WTC11 (cell line): Measurements from ENCODE around the gene CDK17. TPM values are rescaled to one million over a fixed set of nuclear protein-coding genes. Genes with fewer than 3 reads are reported as not detected.

ENCODE experiments used
- ATAC-seq: fragments of 200-7000 bp; cut with Tn5 transposase; 2 replicates; pipeline ENCODE4 v1.10.0; 2021; ENCODE audit warnings: mild to moderate bottlenecking, moderate library complexity
- CTCF ChIA-PET: fragments of 300-600 bp; sonication (Branson Sonifier 250); formaldehyde crosslinking; loops from one replicate; lab custom pipeline; 2021; ENCODE audit warnings: antibody characterized with exemption; lab: Charles Lee
- POLR2A ChIA-PET: fragments of 350-600 bp; sonication (Branson Sonifier 250); formaldehyde crosslinking; loops from one replicate; lab custom pipeline; 2021; ENCODE audit warnings: antibody characterized with exemption; lab: Charles Lee
- DNase-seq: peaks from one replicate; pipeline ENCODE4 v3.0.0; 2021; ENCODE audit warnings: low spot score
- H3K27ac Mint-ChIP-seq: 2 replicates; pipeline ENCODE4 v1.8.0; 2021; ENCODE audit warnings: mixed read lengths
- H3K27me3 Mint-ChIP-seq: 2 replicates; pipeline ENCODE4 v1.8.0; 2021; ENCODE audit warnings: low read depth, mild to moderate bottlenecking, moderate library complexity, mixed read lengths
- H3K36me3 Mint-ChIP-seq: 2 replicates; pipeline ENCODE4 v1.8.0; 2021; ENCODE audit warnings: mixed read lengths
- H3K4me1 Mint-ChIP-seq: 2 replicates; pipeline ENCODE4 v1.8.0; 2022; ENCODE audit warnings: mixed read lengths
- H3K4me3 Mint-ChIP-seq: 2 replicates; pipeline ENCODE4 v1.8.0; 2021; ENCODE audit warnings: mild to moderate bottlenecking, moderate library complexity, mixed read lengths
- H3K9me3 Mint-ChIP-seq: 2 replicates; pipeline ENCODE4 v1.8.0; 2021; ENCODE audit warnings: mixed read lengths
- ELF4 ChIP-seq: sonication (generic); formaldehyde crosslinking; IDR thresholded peaks from 2 replicates; pipeline ENCODE4 v1.8.1; 2022; ENCODE audit warnings: low read depth, mild to moderate bottlenecking, moderate library complexity, missing genetic modification reagents
- FOXK1 ChIP-seq: sonication (generic); formaldehyde crosslinking; IDR thresholded peaks from 2 replicates; pipeline ENCODE4 v1.8.0; 2022; ENCODE audit warnings: mild to moderate bottlenecking, moderate library complexity, missing genetic modification reagents
- GABPB1 ChIP-seq: sonication (generic); formaldehyde crosslinking; IDR thresholded peaks from 2 replicates; pipeline ENCODE4 v1.8.1; 2023; ENCODE audit warnings: mild to moderate bottlenecking, missing genetic modification reagents
- GRHL2 ChIP-seq: fragments of 250-450 bp; sonication (Bioruptor Pico); IDR thresholded peaks from 2 replicates; pipeline ENCODE4 v1.8.0; 2022; ENCODE audit warnings: mild to moderate bottlenecking, moderate library complexity; ENCODE audit not compliant: insufficient replicate concordance, severe bottlenecking
- HMGA2 ChIP-seq: fragments of 250-450 bp; sonication (Bioruptor Pico); IDR thresholded peaks from 2 replicates; pipeline ENCODE4 v1.4.0; 2021; ENCODE audit warnings: mild to moderate bottlenecking, moderate library complexity
- JAZF1 ChIP-seq: fragments of 250-450 bp; sonication (Bioruptor Pico); IDR thresholded peaks from 2 replicates; pipeline ENCODE4 v1.9.0; 2021; ENCODE audit warnings: moderate library complexity, mild to moderate bottlenecking, inconsistent platforms
- KAT7 ChIP-seq: sonication (generic); formaldehyde crosslinking; IDR thresholded peaks from 2 replicates; pipeline ENCODE4 v1.8.1; 2023; ENCODE audit warnings: missing genetic modification reagents, mild to moderate bottlenecking, borderline replicate concordance
- MXD4 ChIP-seq: fragments of 250-450 bp; sonication (Bioruptor Pico); IDR thresholded peaks from 2 replicates; pipeline ENCODE4 v1.8.0; 2021; ENCODE audit warnings: mild to moderate bottlenecking, moderate library complexity, borderline replicate concordance
- SMAD3 ChIP-seq: sonication (generic); formaldehyde crosslinking; IDR thresholded peaks from 2 replicates; pipeline ENCODE4 v1.8.0; 2022; ENCODE audit warnings: missing genetic modification reagents, mild to moderate bottlenecking, borderline replicate concordance
- SMAD4 ChIP-seq: sonication (generic); formaldehyde crosslinking; IDR thresholded peaks from 2 replicates; pipeline ENCODE4 v1.8.0; 2022; ENCODE audit warnings: mild to moderate bottlenecking, missing genetic modification reagents
- SP1 ChIP-seq: sonication (generic); formaldehyde crosslinking; conservative IDR thresholded peaks from 2 replicates; pipeline ENCODE4 v1.8.1; 2022; ENCODE audit warnings: missing genetic modification reagents
- TCF7 ChIP-seq: sonication (generic); formaldehyde crosslinking; IDR thresholded peaks from 2 replicates; pipeline ENCODE4 v1.8.0; 2022; ENCODE audit warnings: mild to moderate bottlenecking, low read depth, missing genetic modification reagents, moderate library complexity
- TP53 ChIP-seq: sonication (generic); formaldehyde crosslinking; IDR thresholded peaks from 2 replicates; pipeline ENCODE4 v1.8.1; 2023; ENCODE audit warnings: mild to moderate bottlenecking, missing genetic modification reagents
- ZNF263 ChIP-seq: sonication (generic); formaldehyde crosslinking; IDR thresholded peaks from 2 replicates; pipeline ENCODE4 v1.8.1; 2022; ENCODE audit warnings: low read depth, mild to moderate bottlenecking, moderate library complexity, missing genetic modification reagents
- ZNF396 ChIP-seq: fragments of 250-450 bp; sonication (Bioruptor Pico); IDR thresholded peaks from 2 replicates; pipeline ENCODE4 v1.8.0; 2021; ENCODE audit warnings: mild to moderate bottlenecking, moderate library complexity, borderline replicate concordance
- total RNA-seq: library from RNA; stranded (reverse); gene quantifications from 3 replicates; pipeline ENCODE4 v1.2.3, GENCODE V29; 2021
- TF ChIP-seq, protein P1 (sequence below): sonication (generic); formaldehyde crosslinking; IDR thresholded peaks from 2 replicates; pipeline ENCODE4 v1.8.1; 2022; ENCODE audit warnings: mild to moderate bottlenecking, missing genetic modification reagents, moderate library complexity, borderline replicate concordance
- TF ChIP-seq, protein P2 (sequence below): sonication (generic); formaldehyde crosslinking; IDR thresholded peaks from 2 replicates; pipeline ENCODE4 v1.8.0; 2022; ENCODE audit warnings: mild to moderate bottlenecking, missing genetic modification reagents
- TF ChIP-seq, protein P3 (sequence below): sonication (generic); formaldehyde crosslinking; IDR thresholded peaks from 2 replicates; pipeline ENCODE4 v1.8.0; 2023; ENCODE audit warnings: mild to moderate bottlenecking, missing genetic modification reagents
- TF ChIP-seq, protein P4 (sequence below): fragments of 250-450 bp; sonication (Bioruptor Pico); IDR thresholded peaks from 2 replicates; pipeline ENCODE4 v1.8.0; 2021; ENCODE audit warnings: mild to moderate bottlenecking
- TF ChIP-seq, protein P5 (sequence below): sonication (generic); formaldehyde crosslinking; conservative IDR thresholded peaks from 2 replicates; pipeline ENCODE4 v1.8.1; 2023; ENCODE audit warnings: mild to moderate bottlenecking, low read depth, missing genetic modification reagents, moderate library complexity

CDK17 gene
- total RNA-seq, 1 experiment from 2014 or later = 20.0 TPM

DNA sequence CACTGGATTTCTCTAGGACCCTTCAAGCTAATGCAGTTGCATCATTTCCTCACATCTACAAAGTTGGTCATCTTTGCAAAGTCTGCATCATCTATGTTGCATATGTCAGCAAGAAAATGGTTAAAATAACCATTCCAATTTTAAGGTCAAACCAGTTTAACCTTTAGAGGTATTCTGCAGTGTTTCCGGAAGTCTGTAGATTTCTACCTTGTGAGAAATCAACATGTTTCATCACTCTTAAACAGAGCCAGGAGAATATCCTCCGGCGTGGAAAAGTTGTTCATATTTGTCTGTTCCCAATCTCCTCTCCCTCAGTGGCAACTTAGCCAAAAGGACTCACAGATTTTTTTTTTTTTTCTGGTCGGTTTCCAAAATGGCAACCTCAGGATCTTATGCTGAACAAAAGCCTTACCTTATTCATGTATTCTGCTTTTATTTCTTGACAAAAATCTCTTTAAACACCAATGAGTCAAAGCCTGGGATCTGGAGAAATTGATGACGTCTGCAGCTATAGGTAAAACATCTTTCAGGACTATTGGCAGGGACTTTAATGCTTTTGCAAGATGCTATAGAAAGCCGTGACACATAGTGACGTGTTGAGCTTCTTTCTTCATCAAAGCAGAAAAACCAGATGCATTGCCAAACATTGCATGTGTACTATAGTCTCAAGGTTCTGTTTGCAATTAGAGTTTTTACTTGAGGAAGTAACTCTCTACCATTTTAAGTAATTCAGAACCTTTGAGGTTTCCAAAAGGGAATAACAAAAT lies 16.0 kb upstream of the CDK17 start:
- no peaks in the 10 kb centered on the region for H3K9me3 Mint-ChIP-seq
- H3K4me3 Mint-ChIP-seq = no peak overlapping the region
- no peaks in the 10 kb centered on the region for H3K27me3 Mint-ChIP-seq
- ChIA-PET POLR2A (no interaction called here), CTCF (interaction anchor here (1.0 kb wide), 1 partner anchor 16 kb away, joined by 3 read pairs; the partner anchor contains the start of gene CDK17)
- no peak for DNase-seq
- no peak for ATAC-seq
- H3K27ac Mint-ChIP-seq = no peak overlapping the region
- TF ChIP-seq TCF7 (CRISPR knock-in tag) (no peak), TP53 (CRISPR knock-in tag) (no peak), FOXK1 (no peak), ZNF396 (CRISPR knock-in tag) (no peak), GABPB1 (CRISPR knock-in tag) (peak; percentile 73; the same call in 1 of the 2 replicates)
- H3K36me3 Mint-ChIP-seq = no peaks in the 10 kb centered on the region
- H3K4me1 Mint-ChIP-seq = peaks cover 3% of the 10 kb centered on the region; the same call in 1 of the 2 replicates

DNA sequence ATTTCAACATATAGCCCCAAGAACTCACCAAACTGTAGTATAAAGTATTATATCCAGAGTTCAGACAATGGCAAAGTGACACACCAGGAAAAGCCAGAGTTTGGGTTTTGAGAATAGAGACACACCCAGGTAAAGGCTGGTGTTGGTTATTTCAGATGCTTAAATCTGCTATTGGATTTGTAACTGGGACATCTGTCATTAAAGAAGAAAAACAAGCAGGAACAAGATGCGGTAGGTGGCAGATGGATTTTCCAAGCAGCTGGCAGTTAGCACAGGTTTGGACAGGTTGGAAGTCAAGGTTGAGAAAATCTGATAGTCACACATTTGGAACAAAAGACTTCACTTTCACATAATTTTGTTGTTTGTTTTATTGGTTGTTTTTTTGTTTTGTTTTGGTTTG lies 14.4 kb upstream of the CDK17 start:
- Mint-ChIP-seq H3K4me1 (peaks cover 3% of the 10 kb centered on the region; the same call in 1 of the 2 replicates), H3K27me3 (no peaks in the 10 kb centered on the region), H3K4me3 (no peak overlapping the region), H3K36me3 (no peaks in the 10 kb centered on the region), H3K27ac (no peak overlapping the region), H3K9me3 (no peaks in the 10 kb centered on the region)
- no peak for TF ChIP-seq SMAD4
- no peak for TF ChIP-seq GRHL2 (CRISPR knock-in tag)
- TF ChIP-seq, protein P1, sequence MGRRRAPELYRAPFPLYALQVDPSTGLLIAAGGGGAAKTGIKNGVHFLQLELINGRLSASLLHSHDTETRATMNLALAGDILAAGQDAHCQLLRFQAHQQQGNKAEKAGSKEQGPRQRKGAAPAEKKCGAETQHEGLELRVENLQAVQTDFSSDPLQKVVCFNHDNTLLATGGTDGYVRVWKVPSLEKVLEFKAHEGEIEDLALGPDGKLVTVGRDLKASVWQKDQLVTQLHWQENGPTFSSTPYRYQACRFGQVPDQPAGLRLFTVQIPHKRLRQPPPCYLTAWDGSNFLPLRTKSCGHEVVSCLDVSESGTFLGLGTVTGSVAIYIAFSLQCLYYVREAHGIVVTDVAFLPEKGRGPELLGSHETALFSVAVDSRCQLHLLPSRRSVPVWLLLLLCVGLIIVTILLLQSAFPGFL (CRISPR knock-in tag) = no peak
- TF ChIP-seq, protein P2, sequence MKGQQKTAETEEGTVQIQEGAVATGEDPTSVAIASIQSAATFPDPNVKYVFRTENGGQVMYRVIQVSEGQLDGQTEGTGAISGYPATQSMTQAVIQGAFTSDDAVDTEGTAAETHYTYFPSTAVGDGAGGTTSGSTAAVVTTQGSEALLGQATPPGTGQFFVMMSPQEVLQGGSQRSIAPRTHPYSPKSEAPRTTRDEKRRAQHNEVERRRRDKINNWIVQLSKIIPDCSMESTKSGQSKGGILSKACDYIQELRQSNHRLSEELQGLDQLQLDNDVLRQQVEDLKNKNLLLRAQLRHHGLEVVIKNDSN = no peak
- TF ChIP-seq, protein P3, sequence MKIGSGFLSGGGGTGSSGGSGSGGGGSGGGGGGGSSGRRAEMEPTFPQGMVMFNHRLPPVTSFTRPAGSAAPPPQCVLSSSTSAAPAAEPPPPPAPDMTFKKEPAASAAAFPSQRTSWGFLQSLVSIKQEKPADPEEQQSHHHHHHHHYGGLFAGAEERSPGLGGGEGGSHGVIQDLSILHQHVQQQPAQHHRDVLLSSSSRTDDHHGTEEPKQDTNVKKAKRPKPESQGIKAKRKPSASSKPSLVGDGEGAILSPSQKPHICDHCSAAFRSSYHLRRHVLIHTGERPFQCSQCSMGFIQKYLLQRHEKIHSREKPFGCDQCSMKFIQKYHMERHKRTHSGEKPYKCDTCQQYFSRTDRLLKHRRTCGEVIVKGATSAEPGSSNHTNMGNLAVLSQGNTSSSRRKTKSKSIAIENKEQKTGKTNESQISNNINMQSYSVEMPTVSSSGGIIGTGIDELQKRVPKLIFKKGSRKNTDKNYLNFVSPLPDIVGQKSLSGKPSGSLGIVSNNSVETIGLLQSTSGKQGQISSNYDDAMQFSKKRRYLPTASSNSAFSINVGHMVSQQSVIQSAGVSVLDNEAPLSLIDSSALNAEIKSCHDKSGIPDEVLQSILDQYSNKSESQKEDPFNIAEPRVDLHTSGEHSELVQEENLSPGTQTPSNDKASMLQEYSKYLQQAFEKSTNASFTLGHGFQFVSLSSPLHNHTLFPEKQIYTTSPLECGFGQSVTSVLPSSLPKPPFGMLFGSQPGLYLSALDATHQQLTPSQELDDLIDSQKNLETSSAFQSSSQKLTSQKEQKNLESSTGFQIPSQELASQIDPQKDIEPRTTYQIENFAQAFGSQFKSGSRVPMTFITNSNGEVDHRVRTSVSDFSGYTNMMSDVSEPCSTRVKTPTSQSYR (CRISPR knock-in tag) = no peak
- TF ChIP-seq MXD4 (CRISPR knock-in tag) = no peak
- TF ChIP-seq SMAD3 (CRISPR knock-in tag) = no peak
- no peak for TF ChIP-seq HMGA2 (CRISPR knock-in tag)
- TF ChIP-seq KAT7 (CRISPR knock-in tag) = no peak
- TF ChIP-seq ZNF263 = no peak
- ATAC-seq (no peak), DNase-seq (no peak)
- CTCF ChIA-PET = no interaction called here
- POLR2A ChIA-PET = no interaction called here

DNA sequence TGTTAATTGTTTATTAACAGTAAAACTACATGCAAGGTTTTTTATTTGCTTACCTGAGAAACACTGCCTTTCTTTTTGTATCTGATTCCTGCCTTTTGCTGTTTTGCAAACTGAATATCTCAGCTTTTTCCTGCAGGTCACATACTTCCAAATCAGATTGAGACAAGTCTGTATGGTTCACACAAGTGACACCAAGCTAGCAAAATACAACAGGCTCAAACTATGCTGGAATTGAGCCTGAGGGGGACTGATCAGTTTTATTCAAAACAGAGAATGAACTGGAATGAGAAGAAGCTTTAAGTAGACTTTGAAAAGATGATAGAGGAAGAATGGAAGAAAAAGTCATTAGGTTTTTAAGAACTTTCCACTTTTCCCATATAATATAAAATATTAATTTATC lies 12.2 kb upstream of the CDK17 start:
- no peak for ATAC-seq
- H3K27me3 Mint-ChIP-seq = no peaks in the 10 kb centered on the region
- CTCF ChIA-PET = no interaction called here
- H3K4me3 Mint-ChIP-seq = no peak overlapping the region
- no peak overlapping the region for H3K27ac Mint-ChIP-seq
- H3K36me3 Mint-ChIP-seq = no peaks in the 10 kb centered on the region
- DNase-seq = no peak
- POLR2A ChIA-PET = no interaction called here
- H3K9me3 Mint-ChIP-seq = no peaks in the 10 kb centered on the region
- H3K4me1 Mint-ChIP-seq = peaks cover 3% of the 10 kb centered on the region; the same call in 1 of the 2 replicates
- TF ChIP-seq, protein P4, sequence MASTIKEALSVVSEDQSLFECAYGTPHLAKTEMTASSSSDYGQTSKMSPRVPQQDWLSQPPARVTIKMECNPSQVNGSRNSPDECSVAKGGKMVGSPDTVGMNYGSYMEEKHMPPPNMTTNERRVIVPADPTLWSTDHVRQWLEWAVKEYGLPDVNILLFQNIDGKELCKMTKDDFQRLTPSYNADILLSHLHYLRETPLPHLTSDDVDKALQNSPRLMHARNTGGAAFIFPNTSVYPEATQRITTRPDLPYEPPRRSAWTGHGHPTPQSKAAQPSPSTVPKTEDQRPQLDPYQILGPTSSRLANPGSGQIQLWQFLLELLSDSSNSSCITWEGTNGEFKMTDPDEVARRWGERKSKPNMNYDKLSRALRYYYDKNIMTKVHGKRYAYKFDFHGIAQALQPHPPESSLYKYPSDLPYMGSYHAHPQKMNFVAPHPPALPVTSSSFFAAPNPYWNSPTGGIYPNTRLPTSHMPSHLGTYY (CRISPR knock-in tag) = no peak
- TF ChIP-seq ELF4 (CRISPR knock-in tag) (no peak), SMAD3 (CRISPR knock-in tag) (no peak), SP1 (CRISPR knock-in tag) (no peak), JAZF1 (no peak)
- TF ChIP-seq, protein P2 = no peak
- TF ChIP-seq, protein P5, sequence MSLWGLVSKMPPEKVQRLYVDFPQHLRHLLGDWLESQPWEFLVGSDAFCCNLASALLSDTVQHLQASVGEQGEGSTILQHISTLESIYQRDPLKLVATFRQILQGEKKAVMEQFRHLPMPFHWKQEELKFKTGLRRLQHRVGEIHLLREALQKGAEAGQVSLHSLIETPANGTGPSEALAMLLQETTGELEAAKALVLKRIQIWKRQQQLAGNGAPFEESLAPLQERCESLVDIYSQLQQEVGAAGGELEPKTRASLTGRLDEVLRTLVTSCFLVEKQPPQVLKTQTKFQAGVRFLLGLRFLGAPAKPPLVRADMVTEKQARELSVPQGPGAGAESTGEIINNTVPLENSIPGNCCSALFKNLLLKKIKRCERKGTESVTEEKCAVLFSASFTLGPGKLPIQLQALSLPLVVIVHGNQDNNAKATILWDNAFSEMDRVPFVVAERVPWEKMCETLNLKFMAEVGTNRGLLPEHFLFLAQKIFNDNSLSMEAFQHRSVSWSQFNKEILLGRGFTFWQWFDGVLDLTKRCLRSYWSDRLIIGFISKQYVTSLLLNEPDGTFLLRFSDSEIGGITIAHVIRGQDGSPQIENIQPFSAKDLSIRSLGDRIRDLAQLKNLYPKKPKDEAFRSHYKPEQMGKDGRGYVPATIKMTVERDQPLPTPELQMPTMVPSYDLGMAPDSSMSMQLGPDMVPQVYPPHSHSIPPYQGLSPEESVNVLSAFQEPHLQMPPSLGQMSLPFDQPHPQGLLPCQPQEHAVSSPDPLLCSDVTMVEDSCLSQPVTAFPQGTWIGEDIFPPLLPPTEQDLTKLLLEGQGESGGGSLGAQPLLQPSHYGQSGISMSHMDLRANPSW = no peak
